H1 (cell line): ENCODE measurements around the gene UTP25. TPM values are rescaled to one million over a fixed set of nuclear protein-coding genes. Genes with fewer than 3 reads are reported as not detected.

Experiments used
- CTCF ChIA-PET: fragments of 300-600 bp; sonication (Branson Sonifier 250); formaldehyde crosslinking; loops from one replicate; lab custom pipeline; 2021; ENCODE audit not compliant: partially characterized antibody; lab: Charles Lee
- POLR2A ChIA-PET: fragments of 300-600 bp; sonication (Branson Sonifier 250); formaldehyde crosslinking; loops from one replicate; lab custom pipeline; 2021; ENCODE audit warnings: inconsistent platforms; ENCODE audit not compliant: partially characterized antibody; lab: Charles Lee
- DNase-seq, 2 experiments: peaks; one replicate each; pipeline versions ENCODE4 v3.0.0 to v3.0.0-alpha.2; 2010 to 2022; ENCODE audit warnings: low spot score in 2 of 2, low read depth in 1 of 2, mixed read lengths in 1 of 2
- FAIRE-seq: peaks from 2 replicates; lab custom pipeline; 2011; peaks lifted over from hg19 to GRCh38; lab: Jason Lieb, UNC
- H2AFZ ChIP-seq: 2 replicates; pipeline ENCODE4 v1.8.1; 2012; ENCODE audit warnings: low read length, inconsistent platforms
- H2AK5ac ChIP-seq: 2 replicates; pipeline ENCODE4 v1.6.1; 2013; ENCODE audit warnings: low read depth, low read length
- H2BK120ac ChIP-seq: replicated peaks from 2 replicates; pipeline ENCODE3; 2013; ENCODE audit warnings: low read depth, low read length, inconsistent platforms
- H2BK12ac ChIP-seq: 2 replicates; pipeline ENCODE4 v1.6.1; 2013; ENCODE audit warnings: low read depth, low read length
- H2BK15ac ChIP-seq: 2 replicates; pipeline ENCODE4 v1.6.1; 2013; ENCODE audit warnings: low read length
- H2BK20ac ChIP-seq: 2 replicates; pipeline ENCODE4 v1.6.1; 2013; ENCODE audit warnings: low read length
- H2BK5ac ChIP-seq: 2 replicates; pipeline ENCODE4 v1.6.1; 2013; ENCODE audit warnings: low read depth, low read length
- H3K14ac ChIP-seq: 2 replicates; pipeline ENCODE4 v1.6.1; 2013; ENCODE audit warnings: inconsistent platforms; ENCODE audit not compliant: insufficient read length
- H3K18ac ChIP-seq: 2 replicates; pipeline ENCODE4 v1.6.1; 2013; ENCODE audit warnings: low read length; ENCODE audit errors: extremely low read depth
- H3K23ac ChIP-seq: 2 replicates; pipeline ENCODE4 v1.6.1; 2013; ENCODE audit warnings: inconsistent platforms; ENCODE audit not compliant: insufficient read length
- H3K23me2 ChIP-seq: 2 replicates; pipeline ENCODE4 v1.6.1; 2013; ENCODE audit warnings: low read depth, low read length
- H3K27ac ChIP-seq: 2 replicates; pipeline ENCODE4 v1.6.1; 2011; ENCODE audit warnings: low read depth, low read length, inconsistent platforms
- H3K27me3 ChIP-seq, 4 experiments: replicated peaks in 1 of 4; 1 replicate in 1 of 4; 2 replicates in 3 of 4; pipeline versions ENCODE4 v1.6.1 to v1.8.1; 2011 to 2013; ENCODE audit warnings: low read length in 3 of 4, mild to moderate bottlenecking in 3 of 4, inconsistent platforms in 2 of 4, mixed read lengths in 2 of 4, moderate library complexity in 1 of 4; ENCODE audit not compliant: control insufficient read depth in 3 of 4, insufficient read depth in 3 of 4; ENCODE audit errors: extremely low read depth in 1 of 4
- H3K36me3 ChIP-seq, 4 experiments: 2 replicates each; pipeline versions ENCODE4 v1.6.1 to v1.8.1; 2011 to 2013; ENCODE audit warnings: mild to moderate bottlenecking in 4 of 4, low read length in 3 of 4, moderate library complexity in 2 of 4, control low read depth in 1 of 4, inconsistent platforms in 1 of 4; ENCODE audit not compliant: insufficient read depth in 4 of 4, control insufficient read depth in 2 of 4
- H3K4ac ChIP-seq: replicated peaks from 2 replicates; pipeline ENCODE3; 2013; ENCODE audit warnings: low read length, low read depth, mixed read lengths, inconsistent platforms; ENCODE audit not compliant: insufficient read length
- H3K4me1 ChIP-seq, 4 experiments: replicated peaks in 1 of 4; 1 replicate in 1 of 4; 2 replicates in 3 of 4; pipeline versions ENCODE4 v1.6.1 to v1.8.1; 2011 to 2013; ENCODE audit warnings: low read length in 3 of 4, inconsistent platforms in 2 of 4, mixed read lengths in 1 of 4; ENCODE audit not compliant: insufficient read depth in 4 of 4, control insufficient read depth in 3 of 4
- H3K4me2 ChIP-seq, 2 experiments: 2 replicates each; pipeline versions ENCODE4 v1.6.1 to v1.8.1; 2011 to 2013; ENCODE audit warnings: low read depth in 2 of 2, low read length in 2 of 2, control low read depth in 1 of 2, inconsistent platforms in 1 of 2, mild to moderate bottlenecking in 1 of 2; ENCODE audit not compliant: insufficient read depth in 1 of 2
- H3K4me3 ChIP-seq, 4 experiments: fragments of 200-600, 300-600 bp in 1 of 4; sonication (generic), shearing (Covaris generic), sonication (Bioruptor Twin) in 1 of 4; 2 replicates each; pipeline versions ENCODE4 v1.5.1 to v1.8.1; 2011 to 2016; ENCODE audit warnings: low read length in 4 of 4, low read depth in 3 of 4, control low read depth in 2 of 4, inconsistent platforms in 2 of 4, mild to moderate bottlenecking in 2 of 4, mixed read lengths in 1 of 4, moderate library complexity in 1 of 4; ENCODE audit not compliant: insufficient read depth in 2 of 4; ENCODE audit errors: extremely low read depth in 1 of 4
- H3K56ac ChIP-seq: replicated peaks from 2 replicates; pipeline ENCODE3; 2013; ENCODE audit warnings: low read depth, mild to moderate bottlenecking, mixed read lengths, low read length, inconsistent platforms; ENCODE audit not compliant: insufficient read length
- H3K79me1 ChIP-seq: 2 replicates; pipeline ENCODE4 v1.6.1; 2013; ENCODE audit warnings: low read depth, low read length, control low read depth
- H3K79me2 ChIP-seq, 2 experiments: 2 replicates each; pipeline versions ENCODE4 v1.6.1 to v1.8.1; 2012 to 2013; ENCODE audit warnings: low read length in 2 of 2, mild to moderate bottlenecking in 2 of 2, inconsistent platforms in 1 of 2; ENCODE audit not compliant: insufficient read depth in 2 of 2, control insufficient read depth in 1 of 2
- H3K9ac ChIP-seq, 4 experiments: replicated peaks in 1 of 4; 1 replicate in 1 of 4; 2 replicates in 3 of 4; pipeline versions ENCODE4 v1.6.1 to v1.8.1; 2011 to 2013; ENCODE audit warnings: low read depth in 3 of 4, low read length in 3 of 4, control low read depth in 2 of 4, mild to moderate bottlenecking in 2 of 4, moderate library complexity in 2 of 4, inconsistent platforms in 1 of 4; ENCODE audit errors: extremely low read depth in 1 of 4
- H3K9me3 ChIP-seq, 2 experiments: 2 replicates each; pipeline versions ENCODE4 v1.6.1 to v1.8.1; 2012 to 2013; ENCODE audit warnings: mild to moderate bottlenecking in 2 of 2, moderate library complexity in 2 of 2, control low read depth in 1 of 2, inconsistent platforms in 1 of 2, low read depth in 1 of 2, low read length in 1 of 2, mixed read lengths in 1 of 2; ENCODE audit not compliant: insufficient read depth in 2 of 2
- H4K20me1 ChIP-seq, 2 experiments: replicated peaks in 1 of 2; 2 replicates each; pipeline versions ENCODE3 to v1.8.1; 2011 to 2013; ENCODE audit warnings: inconsistent platforms in 2 of 2, low read length in 2 of 2, mild to moderate bottlenecking in 1 of 2; ENCODE audit not compliant: insufficient read depth in 2 of 2, control insufficient read depth in 1 of 2
- H4K5ac ChIP-seq: 2 replicates; pipeline ENCODE4 v1.6.1; 2013; ENCODE audit warnings: low read length, low read depth, mixed read lengths, inconsistent platforms; ENCODE audit not compliant: insufficient read length
- H4K8ac ChIP-seq: 2 replicates; pipeline ENCODE4 v1.8.0; 2013; ENCODE audit warnings: mild to moderate bottlenecking, moderate library complexity, low read length, inconsistent platforms; ENCODE audit not compliant: insufficient read depth; ENCODE audit errors: extremely low read depth
- H4K91ac ChIP-seq: replicated peaks from 2 replicates; pipeline ENCODE3; 2013; ENCODE audit warnings: low read length, mixed read lengths, inconsistent platforms; ENCODE audit not compliant: insufficient read length
- BACH1 ChIP-seq: IDR thresholded peaks from 2 replicates; pipeline ENCODE4 v1.6.1; 2012; ENCODE audit warnings: low read length, improper control_type of control experiment
- BCL11A ChIP-seq, 2 experiments: IDR thresholded peaks; one replicate each; pipeline ENCODE4 v1.6.1; 2011; ENCODE audit warnings: low read depth in 2 of 2, low read length in 2 of 2, mild to moderate bottlenecking in 2 of 2
- CTCF ChIP-seq, 3 experiments: IDR thresholded peaks; 1 replicate in 2 of 3; 2 replicates in 1 of 3; pipeline versions ENCODE4 v1.5.1 to v1.6.1; 2011; ENCODE audit warnings: low read length in 3 of 3, mild to moderate bottlenecking in 3 of 3, inconsistent platforms in 2 of 3, low read depth in 1 of 3, moderate library complexity in 1 of 3; ENCODE audit not compliant: insufficient read depth in 1 of 3; ENCODE audit errors: control extremely low read depth in 1 of 3
- E2F6 ChIP-seq: IDR thresholded peaks from 2 replicates; pipeline ENCODE4 v1.6.1; 2012; ENCODE audit warnings: inconsistent platforms
- WGBS, 2 experiments: shearing (Covaris generic) in 1 of 2; methylation state at CpG; one replicate each; pipeline versions ENCODE4 v1.1.6 to v1.1.7; 2013 to 2015; ENCODE audit warnings: low lambda C conversion rate in 2 of 2, mixed read lengths in 2 of 2, inconsistent platforms in 1 of 2, low coverage in 1 of 2, missing lambda C conversion rate in 1 of 2; ENCODE audit not compliant: insufficient replicate concordance in 2 of 2, insufficient coverage in 1 of 2, insufficient read length in 1 of 2; ENCODE audit errors: extremely low coverage in 1 of 2, missing lambda C conversion rate in 1 of 2; 5-methylcytosine and 5-hydroxymethylcytosine counted together
- polyA plus RNA-seq, 7 experiments: library from polyadenylated mRNA; depleted of rRNA in 3 of 7; stranded (reverse) in 5 of 7; unstranded in 2 of 7; fragments of >200 nt in 5 of 7; fragments of 200-250 nt in 2 of 7; gene quantifications; 1 replicate in 5 of 7; 2 replicates in 1 of 7; 4 replicates in 1 of 7; pipeline versions ENCODE4 v1.2.1 to v1.2.3, GENCODE V29; 2011 to 2013; ENCODE audit warnings: missing spikeins in 2 of 7, mixed read lengths in 2 of 7
- total RNA-seq: library from RNA; stranded (reverse); fragmentation: NEBNext Ultra II Directional; extraction: Animal tissue kit (Norgen Biotek cat#: 25700); gene quantifications from 2 replicates; pipeline ENCODE4 v1.2.1, GENCODE V29; 2021

The UTP25 gene
- total and polyA plus RNA-seq, 2 of the 8 experiments (the other 6 are each of a cell fraction or from before 2014, with no cell fraction given) = 4.0 to 7.6 TPM

GRCh38 chr1:209822706-209823105, 5.1 kb upstream of the UTP25 start:
- H2AFZ ChIP-seq = 0 out of 2 replicates have a peak overlapping the region, but pooled peaks have one; percentile 46
- H2AK5ac ChIP-seq = no peak overlapping the region
- H3K23ac ChIP-seq = no peak overlapping the region
- no peak overlapping the region for H2BK120ac ChIP-seq
- no peak overlapping the region for H3K14ac ChIP-seq
- no peak overlapping the region for H2BK5ac ChIP-seq
- CTCF ChIA-PET = interaction anchor here (0.7 to 11.7 kb wide), 31 partner anchors 10 to 1313 kb away, joined by 3 to 254 read pairs (median 5); partner anchors contain the start of genes C1orf74 and IRF6
- H4K5ac ChIP-seq = no peak overlapping the region
- no peak overlapping the region for H3K9ac ChIP-seq
- WGBS, 2 experiments = 82% methylated on average over 7 of the region's 7 CpGs; no CpG with 5 or more reads in 1 of the 2 experiments
- no peak overlapping the region for H2BK12ac ChIP-seq
- H2BK15ac ChIP-seq = no peak overlapping the region
- no peak overlapping the region for H3K56ac ChIP-seq
- H3K4me1 ChIP-seq = no peaks in the 10 kb centered on the region
- POLR2A ChIA-PET = interaction anchor here (1.2 to 1.8 kb wide), 2 partner anchors 8 to 551 kb away, joined by 3 to 4 read pairs; no protein-coding TSS in a partner anchor
- no peak overlapping the region for H4K91ac ChIP-seq
- no peak for TF ChIP-seq BCL11A (IDR thresholded peaks at IDR 0.05; ENCODE audit: low read depth in 2 of 2, low read length in 2 of 2)
- no peak for TF ChIP-seq CTCF (IDR thresholded peaks at IDR 0.05; ENCODE audit: control extremely low read depth in 1 of 3, insufficient read depth in 1 of 3, low read depth in 1 of 3, low read length in 3 of 3)
- no peak for TF ChIP-seq BACH1
- no peak for TF ChIP-seq E2F6
- H3K4ac ChIP-seq = no peak overlapping the region
- H3K23me2 ChIP-seq = no peaks in the 10 kb centered on the region
- no peaks in the 10 kb centered on the region for H3K9me3 ChIP-seq
- H4K8ac ChIP-seq = no peak overlapping the region
- no peaks in the 10 kb centered on the region for H3K79me1 ChIP-seq
- no peak overlapping the region for H3K4me2 ChIP-seq
- H3K27me3 ChIP-seq = no peaks in the 10 kb centered on the region; a peak in 1 of 7 replicates
- H4K20me1 ChIP-seq = no peaks in the 10 kb centered on the region
- DNase-seq = peak in 1 of 2 experiments; percentile 32
- H3K79me2 ChIP-seq = no peaks in the 10 kb centered on the region
- no peak for FAIRE-seq
- no peak overlapping the region for H3K27ac ChIP-seq
- H2BK20ac ChIP-seq = no peak overlapping the region
- H3K4me3 ChIP-seq = no peak overlapping the region
- H3K36me3 ChIP-seq = no peaks in the 10 kb centered on the region
- H3K18ac ChIP-seq = no peak overlapping the region
